ENCODE data around the gene DDX59.
"Not testable (repeated sequence)": the region's sequence is repeated elsewhere in the genome, so short reads cannot be mapped to it uniquely, and the experiment has no call there.

DDX59 gene

GRCh38 chr1:200670242-200671118 lies 773 bp upstream of the DDX59 start:
- peak; percentile 54 for DNase-seq

DNA sequence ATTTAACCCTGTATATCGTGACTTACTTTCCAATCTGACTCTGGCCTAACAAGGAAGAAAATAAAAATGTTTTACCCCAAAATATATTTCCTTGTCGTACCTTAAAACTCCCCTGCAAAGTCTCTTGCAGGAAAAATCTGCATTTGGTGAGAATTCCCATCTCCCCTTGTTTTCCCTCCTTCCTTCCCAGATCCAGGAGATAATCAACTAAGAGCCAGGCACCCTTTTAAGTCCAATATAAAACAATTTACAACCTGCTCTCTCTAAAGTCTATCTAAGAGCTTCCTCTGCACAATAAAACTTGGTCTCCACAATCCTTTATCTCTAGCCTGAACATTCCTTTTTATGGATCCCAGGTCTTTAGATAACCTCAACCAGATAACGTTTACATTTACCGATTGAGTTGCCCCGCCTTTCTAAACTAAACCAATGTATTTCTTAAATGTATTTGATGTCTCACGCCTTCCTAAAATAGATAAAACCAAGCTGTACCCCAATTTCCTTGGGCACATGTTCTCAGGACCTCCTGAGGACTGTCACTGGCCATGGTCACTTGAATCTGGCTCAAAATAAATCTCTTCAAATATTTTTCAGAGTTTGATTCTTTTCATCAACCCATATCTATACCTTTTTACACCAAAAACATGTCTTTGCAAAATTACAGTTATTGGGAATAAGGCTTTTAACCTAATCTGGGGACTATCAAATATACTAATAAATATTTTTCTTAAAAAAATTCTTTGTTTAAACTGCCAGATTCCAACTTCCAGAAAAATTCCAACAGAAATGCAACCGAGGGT lies 993 bp downstream of the DDX59 start:
- no peak for DNase-seq

DNA sequence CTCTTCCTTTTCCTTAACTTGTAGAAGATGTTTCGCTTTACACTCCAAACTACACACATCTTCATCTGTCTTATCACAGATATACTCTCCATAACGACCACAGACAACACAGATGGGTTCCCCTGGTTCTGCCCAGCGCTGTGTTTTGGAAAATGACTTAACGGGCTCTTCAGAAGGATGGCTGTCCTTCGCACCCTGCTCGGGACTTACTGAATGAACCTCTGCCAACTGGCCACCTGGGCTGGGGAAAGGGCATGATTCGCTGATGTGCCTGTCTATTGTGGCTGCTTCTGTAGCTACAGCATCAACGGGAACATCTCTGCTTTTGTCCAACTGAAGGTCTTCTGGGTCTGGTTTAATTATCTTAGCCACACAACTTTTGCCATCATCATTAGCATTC lies 3.4 kb downstream of the DDX59 start:
- no peak for DNase-seq

GRCh38 chr1:200665861-200666260 lies 3.8 kb downstream of the DDX59 start:
- no peak for DNase-seq

DNA sequence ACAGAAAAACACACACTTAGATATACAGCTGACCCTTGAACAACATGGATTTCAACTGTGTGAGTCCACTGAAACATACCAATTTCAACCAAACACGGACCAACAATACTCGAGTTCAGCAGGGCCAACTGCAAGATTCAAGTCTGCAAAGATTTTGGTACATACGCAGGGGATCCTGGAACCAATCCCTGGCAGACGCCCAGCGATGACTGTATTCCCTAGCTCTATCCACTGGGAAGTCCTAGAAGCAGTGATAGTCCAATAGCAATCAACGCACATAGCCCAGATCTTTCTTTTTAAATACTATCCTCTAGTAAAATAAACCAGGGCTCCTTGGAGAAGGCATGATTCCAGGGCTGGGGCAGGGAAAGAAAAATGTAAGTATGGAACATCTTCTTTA lies 9.0 kb downstream of the DDX59 start:
- DNase-seq, result no peak

- no peak for DNase-seq
These were observed 10.4 kb downstream of the DDX59 start for GRCh38 chr1:200659269-200659668.

GRCh38 chr1:200658037-200658818 lies 11.5 kb downstream of the DDX59 start:
- DNase-seq, result no peak

DNA sequence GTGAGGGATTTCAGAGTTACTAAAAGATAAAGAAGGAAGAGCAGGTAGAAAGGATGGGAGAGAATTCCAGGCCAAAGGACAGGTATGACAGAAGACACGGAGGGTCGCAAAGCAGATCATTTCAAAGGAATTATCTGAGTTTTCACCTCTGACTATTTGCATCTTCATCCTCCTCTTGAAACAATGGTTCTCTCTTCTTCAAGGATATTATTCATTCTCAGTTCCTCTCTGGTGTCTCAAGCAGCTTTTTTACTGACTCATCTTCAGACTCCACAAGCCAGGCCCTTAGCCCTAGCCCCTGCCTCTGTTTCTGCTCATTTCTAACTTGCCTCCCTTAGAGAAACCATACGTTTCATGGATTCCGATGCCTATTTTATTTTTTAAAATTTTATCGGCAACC lies 15.0 kb downstream of the DDX59 start:
- no peak for DNase-seq

GRCh38 chr1:200653022-200653462 lies 16.7 kb downstream of the DDX59 start:
- DNase-seq, result no peak

DNA sequence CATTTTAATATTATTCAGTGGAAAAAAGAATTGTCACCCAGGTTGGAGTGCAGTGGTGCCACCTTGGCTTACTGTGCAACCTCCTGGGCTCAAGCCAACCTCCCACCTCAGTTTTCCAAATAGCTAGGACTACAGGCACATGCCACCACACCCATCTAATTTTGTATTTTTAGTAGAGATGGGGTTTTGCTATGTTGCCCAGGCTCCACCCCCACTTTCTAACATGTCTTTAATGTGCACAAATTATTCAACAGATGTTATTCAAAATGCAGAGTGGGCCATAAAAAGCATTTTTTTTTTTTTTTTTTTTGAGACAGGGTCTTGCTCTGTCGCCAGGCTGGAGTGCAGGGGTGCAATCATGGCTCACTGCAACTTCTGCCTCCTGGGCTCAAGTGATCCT lies 17.3 kb downstream of the DDX59 start:
- DNase-seq, result no peak

GRCh38 chr1:200646515-200646914 lies 23.2 kb downstream of the DDX59 start:
- DNase-seq, result no peak

DNA sequence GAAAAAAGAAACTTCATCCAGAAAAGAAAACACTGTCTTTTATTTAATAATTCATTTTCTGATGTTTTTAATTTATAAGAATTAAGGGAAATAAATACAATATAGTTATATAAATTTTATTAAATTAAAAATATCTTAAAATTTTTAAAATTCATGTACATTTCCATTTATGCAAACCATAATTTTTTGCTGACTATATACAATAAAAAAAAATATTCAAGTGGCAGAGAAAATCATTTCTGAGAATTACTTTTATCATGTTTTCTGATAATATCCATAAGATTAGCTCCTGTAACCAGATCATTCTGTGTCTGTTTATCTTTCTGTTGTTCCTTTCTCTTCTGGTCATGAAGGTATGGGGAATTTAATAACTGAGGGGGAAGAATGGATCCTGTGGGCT lies 25.7 kb downstream of the DDX59 start:
- DNase-seq, result no peak

DNA sequence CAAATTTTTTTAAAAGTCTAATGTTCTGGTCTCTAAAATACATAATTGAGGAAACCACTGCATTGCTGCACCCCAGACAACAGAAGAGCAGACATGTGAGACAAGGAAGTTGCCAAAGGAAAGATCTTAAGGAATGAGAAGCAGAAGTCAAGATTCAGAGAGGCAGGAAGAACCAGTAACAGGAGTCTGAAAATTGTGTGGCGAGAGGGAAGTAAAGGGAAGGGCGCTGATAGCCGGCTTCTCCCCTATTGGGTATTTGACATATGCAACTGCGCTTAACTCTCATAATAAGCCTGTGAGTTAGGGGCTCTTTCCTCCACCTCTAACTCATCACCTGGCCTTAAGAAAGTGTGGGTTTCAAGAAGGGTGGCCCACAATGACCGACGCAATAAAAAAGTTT lies 27.2 kb downstream of the DDX59 start:
- no peak for DNase-seq

DNA sequence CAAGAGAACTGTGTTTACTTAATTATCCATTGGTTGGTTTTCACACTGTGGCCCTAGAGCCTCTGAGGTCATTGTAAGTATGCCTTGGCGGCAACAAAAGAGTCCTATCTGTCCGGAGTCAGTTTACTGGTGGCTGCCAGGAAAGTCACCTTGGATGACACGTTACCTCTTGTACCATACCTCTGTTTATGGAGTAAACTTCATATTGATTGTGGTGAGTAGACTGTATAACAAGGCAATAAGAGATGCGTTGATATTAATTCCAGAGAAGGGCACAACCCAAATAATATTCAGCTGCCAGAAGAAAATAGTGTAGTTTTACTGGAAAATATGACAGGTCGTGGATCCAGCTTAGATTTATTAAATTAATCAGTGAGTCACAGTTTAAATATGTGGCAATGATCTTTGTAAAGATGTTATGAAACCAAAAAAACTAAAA lies 28.7 kb downstream of the DDX59 start:
- no peak for DNase-seq

DNA sequence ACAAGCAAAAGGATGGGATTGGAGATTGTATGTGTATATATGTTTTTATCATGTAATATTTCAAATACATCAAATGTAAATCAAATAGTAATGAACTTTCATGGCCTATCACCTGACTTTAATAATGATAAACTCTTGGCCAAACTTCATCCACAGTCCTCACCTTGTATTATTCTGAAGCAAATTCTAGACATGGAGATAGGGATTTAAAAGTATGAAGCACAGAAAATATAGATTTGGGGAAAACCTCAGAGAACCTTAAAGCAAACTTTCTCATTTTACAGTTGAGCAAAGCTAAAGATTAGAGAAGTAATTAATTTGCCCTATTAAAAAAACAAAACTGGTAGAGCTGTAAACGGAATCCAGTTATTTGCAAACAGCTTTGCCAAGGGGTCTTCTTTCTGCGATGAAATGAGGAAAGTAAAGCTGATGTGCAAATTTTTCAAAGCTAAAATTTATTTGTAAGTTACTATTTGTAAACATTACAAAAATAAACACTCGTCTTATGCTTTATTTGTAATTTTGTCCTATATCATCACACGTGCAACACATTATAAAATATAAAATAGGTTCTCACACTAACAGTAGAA lies 29.2 kb downstream of the DDX59 start:
- no peak for DNase-seq

DNA sequence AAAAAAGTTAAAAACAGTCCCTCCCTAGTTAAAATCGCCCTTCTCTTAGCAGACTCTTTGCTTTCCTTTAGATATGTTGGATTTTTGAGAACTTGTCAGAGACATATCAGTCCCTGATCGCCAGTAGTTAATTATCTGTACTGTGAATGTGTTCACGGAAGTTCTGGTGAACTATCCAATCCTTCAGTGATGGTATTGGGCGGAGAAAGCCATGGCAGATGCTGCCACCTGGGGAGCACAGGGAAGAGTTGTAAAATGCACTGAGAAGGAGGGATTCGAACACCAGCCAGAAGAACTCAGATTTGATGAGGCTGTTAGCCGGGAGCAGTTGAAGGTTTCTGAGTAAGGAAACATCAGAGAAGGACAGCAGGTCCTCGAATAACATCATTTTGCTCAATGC lies 31.6 kb downstream of the DDX59 start:
- no peak for DNase-seq

DNA sequence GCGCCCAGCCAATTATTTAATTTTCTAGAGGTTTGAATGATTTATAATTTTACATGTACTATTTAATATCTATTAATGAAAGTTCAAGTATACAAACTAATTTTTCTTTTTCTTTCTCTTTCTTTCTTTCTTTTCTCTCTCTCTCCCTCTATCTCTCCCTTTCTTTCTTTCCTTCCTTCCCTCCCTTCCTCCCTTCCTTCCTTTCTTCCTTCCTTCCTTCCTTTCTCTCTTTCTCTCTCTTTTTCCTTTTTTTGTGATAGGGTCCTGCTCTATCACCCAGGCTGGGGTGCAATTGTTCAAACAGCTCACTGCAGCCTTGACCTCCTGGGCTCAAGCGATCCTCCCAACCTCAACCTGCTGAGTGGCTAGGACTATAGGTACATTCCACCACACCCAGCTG lies 33.0 kb downstream of the DDX59 start:
- DNase-seq, result no peak

DNA sequence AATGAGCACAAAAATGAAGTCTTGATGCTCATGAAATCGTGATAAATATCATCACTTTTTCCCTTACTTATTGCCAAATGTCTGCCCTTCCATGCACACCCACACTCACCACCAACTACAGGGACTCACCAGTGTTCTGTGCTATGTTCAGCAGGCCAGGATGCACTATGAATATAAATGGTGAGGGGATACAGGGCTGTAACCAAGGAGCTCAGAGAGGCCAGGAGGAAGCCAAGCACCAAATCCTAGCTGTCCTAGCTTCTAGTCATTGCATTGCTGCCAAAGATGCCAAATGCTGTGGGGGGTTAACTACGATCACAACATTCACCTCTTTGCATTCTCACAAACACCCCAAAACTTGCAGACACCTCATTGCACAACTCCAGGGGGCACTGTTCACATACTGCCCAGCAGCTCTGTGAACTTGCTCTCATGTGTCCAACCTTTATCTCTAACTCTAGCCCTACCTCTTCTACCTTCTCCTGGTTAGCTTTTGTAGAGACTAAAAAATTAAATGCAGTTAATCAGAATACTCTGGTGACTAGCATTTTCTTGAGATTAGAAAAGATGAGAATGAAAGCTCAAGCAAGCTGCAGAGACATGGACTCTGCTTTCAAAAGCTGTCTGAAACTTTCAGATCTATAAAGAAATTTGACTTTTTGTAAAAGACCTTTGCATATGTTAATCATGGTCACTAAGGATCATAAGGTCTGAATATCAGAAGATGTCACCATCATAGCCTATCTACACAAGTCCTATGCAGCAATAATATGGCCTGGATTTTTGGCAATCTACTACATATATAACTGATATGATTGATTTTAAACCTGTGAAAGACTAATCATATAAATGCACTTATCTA lies 35.2 kb downstream of the DDX59 start:
- no peak for DNase-seq

DNA sequence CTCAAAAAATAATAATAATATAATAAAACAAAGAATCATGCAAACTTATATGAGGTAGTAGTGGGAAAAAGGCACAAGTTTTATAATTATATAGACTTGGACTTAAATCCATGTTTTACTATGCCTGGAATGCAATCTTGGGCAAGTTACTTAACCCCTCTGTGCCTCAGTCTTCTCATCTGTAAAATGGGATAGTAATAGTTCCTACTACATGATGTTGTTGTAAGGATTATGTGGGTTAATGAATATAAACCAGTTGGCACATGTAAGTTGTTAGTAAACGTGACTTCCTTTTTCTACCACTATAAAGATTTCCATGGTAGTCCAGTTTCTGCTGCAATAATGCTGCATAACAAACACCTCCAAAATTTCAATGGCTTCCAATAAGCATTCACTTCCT lies 38.3 kb downstream of the DDX59 start:
- DNase-seq, result no peak

DNA sequence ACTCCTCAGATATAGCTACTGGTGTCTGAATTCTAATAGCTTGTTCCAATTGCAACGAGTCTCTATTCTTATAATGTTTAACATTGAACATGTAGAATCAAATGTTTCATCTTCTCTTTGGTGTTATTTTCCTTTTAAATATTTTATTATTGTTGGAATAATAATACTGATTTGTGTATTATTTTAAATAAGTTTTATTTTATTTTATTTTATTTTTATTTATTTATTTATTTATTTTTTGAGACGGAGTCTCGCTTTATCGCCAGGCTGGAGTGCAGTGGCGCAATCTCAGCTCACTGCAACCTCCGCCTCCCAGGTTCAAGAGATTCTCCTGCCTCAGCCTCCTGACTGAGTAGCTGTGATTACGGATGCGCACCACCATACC lies 39.2 kb downstream of the DDX59 start:
- DNase-seq, result not testable (repeated sequence)

DNA sequence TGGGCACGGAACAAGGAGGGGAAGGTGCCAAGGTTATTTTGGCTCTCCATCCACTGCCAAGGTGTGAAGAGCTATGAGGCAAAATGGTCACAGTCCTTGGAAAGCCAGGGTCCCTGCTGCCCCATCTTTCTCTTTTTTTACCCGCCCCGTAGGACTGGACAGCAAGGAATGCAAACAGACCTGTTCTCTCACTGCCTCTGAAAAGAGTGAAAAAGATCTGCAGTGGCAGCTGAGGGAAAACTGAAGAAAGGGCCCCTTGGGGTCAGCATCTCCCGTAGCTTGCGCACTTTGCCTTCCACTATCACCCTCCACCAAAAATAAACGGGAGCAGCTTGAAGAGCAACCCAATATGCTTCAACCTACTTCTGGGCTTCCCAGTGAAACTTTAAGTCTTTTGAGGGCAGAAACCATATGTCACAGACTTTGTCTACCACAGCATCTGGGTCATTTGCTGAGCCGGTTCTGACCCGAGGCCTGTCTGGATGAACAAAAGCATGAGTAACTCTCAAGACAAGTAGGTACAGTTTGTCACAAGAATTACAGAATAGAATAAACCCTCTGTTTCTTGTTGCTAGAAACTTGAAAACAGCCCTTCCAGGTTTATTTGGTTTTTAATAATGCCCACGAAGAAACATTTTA lies 39.7 kb downstream of the DDX59 start:
- DNase-seq, result no peak

Data from NCI-H2029 (cell line).